Hematopoietic multipotent progenitor cell (in vitro differentiated cells): ENCODE measurements around the gene CHN2. TPM values are rescaled to one million over a fixed set of nuclear protein-coding genes. Genes with fewer than 3 reads are reported as not detected.

ENCODE experiments used
- DNase-seq, 3 donors: peaks; one replicate each; pipeline ENCODE4 v3.0.0-alpha.2; 2011 to 2015; ENCODE audit warnings: low read depth in 2 of 3, low spot score in 2 of 3
- total RNA-seq: library from RNA; depleted of rRNA; stranded (reverse); fragments of >200 nt; gene quantifications from one replicate; pipeline ENCODE4 v1.2.3, GENCODE V29; 2012

Gene CHN2
- total RNA-seq, result 6.7 TPM

DNA sequence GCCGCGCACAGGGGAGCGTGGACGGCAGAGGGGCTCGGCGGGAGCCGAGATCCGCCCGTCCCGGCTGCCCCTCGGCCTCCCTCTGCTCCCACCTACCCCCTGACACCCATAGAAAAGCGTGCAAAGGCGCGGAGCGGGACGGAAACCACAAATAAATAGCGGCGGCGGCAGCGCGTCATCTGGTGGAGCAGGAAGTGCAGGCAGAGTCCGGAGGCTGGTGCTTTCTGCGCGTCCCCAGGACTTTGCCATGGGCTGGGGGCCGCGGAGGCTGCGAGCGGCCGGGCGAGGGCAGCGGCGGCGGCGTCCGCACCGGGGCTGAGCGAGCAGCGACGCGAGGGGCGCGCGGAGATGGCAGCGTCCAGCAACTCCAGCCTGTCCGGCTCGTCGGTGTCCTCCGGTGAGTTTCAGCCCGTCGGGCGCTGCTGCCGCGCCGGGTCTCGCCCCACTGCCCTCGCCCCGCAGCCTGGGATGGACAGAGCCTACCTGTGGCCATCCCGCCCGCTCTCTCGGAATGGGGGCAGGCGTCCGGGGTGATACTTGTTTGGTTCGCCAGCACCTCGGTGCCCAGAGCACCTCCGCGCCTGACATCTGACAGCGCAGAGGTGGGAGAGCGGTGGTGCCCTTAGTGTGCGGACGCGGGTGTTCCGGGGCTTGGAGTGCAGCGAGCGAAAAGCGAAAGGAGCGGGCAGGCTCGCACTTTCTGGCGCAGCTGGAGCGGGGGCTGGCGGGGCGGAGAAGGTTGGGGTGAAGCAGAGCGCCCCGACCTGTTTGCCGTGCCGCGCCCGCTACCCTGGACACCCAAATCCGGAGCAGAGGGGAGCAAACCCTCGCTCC, at the start of gene CHN2:
Gene CHN2, plus strand, starts transcription at position 182 of the 834 bp plus-strand sequence.
- DNase-seq, result peak in 2 of 3 donors; percentile 77 to 79

DNA sequence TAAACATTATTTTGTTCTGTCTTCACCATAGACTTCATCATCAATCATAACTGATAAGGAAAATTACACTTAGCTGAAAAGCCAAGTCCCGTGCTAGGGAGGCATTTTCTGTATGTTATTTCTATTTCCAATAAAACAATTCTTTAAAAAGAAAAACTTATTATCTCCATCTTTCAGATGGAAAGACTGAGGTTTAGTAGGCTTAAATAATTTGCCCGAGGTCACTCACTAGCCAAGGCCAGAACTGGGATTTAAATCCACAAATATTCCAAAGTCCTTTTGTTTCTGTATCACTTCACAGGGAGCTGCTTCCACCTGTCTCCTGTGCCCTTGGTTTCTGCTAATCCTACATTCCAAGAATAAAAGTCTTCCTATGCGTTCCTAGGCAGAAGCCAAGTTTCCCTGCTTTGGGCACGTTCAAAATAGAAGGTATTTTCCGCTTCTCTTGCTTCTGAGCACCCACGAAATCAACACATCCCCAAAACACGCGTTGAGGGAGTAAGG, 49.0 kb upstream of the CHN2 start:
- DNase-seq, result no peak

DNA sequence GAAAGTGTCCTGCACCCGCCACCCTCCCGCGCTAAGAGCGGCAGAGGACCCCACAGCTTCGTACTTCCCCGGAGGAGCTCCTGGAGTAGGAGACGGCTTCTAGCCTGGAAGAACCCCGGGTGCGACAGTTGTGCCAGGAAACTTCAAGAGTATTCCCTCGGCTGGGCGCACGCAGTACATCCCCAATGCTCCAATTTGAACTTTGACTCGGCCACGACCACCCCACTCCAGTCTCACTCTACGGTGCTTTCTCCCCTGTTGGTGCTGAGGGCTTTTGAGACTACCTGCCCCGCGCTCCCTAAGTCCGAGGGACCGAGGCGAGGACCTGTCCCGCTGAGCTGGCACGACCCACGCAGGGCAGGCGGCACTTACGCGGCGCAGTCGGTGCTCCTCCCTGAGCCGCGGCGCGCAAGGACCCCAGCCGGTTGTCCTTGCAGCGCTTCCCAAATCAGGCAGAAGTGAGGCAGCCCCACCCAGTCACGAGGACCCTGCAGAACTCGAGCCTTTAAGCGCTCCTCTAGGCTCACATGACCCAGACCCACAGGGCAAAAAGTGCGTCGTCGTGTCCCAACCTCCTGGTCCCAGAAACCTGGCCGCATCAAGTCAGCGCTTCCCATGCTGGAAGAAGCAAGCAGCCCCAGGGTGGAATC, 48.4 kb upstream of the CHN2 start, which contains the start of gene CPVL:
Gene CPVL, minus strand, starts transcription at position 481 of the 650 bp plus-strand sequence. CDS start 25,476 bp downstream, outside the sequence.
- DNase-seq, result peak in 2 of 3 donors; percentile 54 to 55

DNA sequence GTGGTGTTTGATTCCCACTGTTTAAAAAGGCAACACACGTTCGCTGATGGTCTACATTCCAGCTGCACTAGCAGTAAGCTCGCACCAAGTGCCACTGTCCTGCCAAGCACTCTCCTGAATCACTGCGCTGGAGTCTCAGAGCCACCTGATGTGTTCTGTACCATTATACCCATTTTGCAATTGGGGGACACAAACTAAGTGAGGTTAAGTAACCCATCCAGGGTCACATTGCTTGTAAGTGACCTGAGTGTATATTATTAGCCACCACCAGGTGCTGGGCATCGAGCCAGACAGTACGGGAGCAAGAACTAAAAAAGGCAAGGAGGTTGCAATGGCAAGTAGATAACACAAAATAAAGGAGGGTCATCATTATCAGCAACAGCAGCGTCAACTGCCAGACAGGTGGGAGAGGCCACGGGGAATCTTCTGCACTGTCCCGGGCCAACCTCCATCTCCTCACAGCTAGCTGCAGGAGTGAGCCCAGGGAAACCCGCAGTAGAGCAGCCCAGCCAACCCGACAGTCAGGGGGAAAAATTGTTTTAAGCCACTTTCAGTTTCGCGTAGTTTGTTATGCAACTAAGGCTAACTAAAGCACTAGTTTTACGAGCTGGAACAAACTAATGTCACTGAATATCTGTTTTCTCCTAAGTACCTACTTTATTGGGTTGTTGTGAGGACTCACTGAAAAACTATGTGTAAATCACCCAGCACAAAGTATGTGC, 47.5 kb upstream of the CHN2 start:
- peak in 1 of 3 donors; percentile 40 for DNase-seq

DNA sequence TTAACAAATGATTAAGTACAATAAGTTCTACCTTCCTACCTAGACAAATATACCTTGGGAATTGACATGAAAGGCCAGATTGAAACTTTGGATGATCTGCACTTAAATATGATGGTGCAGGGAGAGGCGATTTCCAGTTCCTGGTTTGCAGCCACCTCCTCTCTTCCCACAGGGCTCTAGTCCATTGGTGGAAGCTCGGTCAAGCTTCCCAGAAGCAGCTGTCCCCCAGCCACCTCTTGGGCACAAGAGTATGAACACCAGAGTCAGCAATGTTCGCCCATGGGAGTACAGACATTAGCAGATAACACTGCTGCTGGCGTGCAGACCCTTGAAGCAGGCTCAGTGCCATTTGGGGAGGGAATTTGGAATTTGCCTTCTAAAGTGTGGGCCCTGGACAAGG, 46.8 kb upstream of the CHN2 start:
- no peak for DNase-seq

DNA sequence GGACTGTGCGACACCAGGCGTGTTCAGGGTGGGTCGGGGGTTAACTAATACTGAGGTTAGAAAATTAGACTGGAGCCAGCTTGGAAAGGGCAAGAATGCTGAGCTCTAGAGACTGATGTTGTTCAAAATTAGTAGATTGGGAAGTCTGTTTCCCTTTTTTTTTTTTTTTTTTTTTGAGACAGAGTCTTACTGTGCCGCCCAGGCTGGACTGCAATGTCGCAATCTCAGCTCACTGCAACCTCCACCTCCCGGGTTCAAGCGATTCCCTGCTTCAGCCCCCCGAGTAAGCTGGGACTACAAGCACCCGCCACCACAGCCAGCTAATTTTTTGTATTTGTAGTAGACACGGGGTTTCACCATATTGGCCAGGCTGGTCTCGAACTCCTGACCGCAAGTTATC, 45.5 kb upstream of the CHN2 start:
- no peak for DNase-seq

DNA sequence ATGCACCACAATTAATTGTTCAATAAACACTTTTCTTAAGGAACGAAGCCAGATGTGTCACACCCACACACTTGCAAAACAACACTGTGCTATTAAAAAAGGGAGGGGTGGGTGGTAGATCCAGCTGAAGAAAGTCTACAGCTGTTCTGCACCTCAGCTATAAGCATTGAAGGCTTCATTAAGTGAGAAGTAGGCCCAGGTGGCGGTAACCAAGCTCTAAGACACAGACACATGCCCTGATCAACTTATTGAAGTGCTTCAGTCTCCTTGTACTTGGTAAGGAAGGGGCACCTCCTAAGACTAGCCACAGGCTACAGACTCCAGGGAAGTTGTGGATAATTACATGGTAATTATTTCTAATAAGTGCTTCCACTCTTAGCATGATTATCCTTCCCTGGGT, 43.7 kb upstream of the CHN2 start:
- no peak for DNase-seq

DNA sequence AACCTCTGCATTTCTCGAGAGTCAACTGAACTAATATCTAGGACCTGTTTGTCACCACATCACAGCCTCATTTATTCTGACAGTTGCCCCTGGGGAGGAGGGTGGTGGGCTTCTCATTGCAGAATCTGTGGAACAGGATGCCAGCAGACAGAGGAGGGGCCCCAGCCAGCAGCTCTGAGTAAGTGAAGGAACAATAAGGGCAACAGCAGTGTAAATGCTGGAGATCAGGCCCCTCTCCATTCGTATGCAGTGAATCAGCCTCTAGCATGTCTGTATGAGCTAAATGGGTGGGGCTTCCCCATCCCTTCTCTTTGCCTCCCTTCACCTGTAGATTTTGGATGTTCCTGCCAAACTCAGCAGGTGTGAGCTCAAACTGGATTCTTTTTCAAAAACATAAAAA, 40.5 kb upstream of the CHN2 start:
- no peak for DNase-seq

DNA sequence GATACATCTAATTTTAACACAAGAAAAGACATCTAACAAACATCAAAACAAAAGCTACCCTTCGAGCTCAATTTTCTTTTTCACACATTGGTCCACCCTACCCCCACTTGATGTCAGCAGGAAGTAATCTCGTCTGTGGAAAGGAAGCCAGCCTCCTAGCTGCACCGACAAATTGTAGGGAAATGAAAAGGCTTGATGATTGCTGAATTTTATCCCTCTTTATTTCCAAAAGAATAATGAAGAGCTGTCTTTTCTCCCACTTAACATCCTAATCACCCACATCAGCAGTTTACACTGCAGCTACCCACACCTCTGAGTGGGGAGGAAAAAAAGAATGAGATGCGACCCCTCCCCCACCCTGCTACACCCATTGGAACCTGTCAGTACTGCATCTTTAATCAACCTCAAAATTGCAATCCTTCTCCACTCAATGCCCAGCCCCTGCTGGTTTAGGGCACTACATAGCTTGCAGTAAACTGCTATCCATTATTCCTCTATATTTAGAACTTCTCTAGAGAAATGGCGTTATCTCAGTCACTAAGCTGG, 37.6 kb upstream of the CHN2 start:
- DNase-seq, result peak in 1 of 3 donors; percentile 21

DNA sequence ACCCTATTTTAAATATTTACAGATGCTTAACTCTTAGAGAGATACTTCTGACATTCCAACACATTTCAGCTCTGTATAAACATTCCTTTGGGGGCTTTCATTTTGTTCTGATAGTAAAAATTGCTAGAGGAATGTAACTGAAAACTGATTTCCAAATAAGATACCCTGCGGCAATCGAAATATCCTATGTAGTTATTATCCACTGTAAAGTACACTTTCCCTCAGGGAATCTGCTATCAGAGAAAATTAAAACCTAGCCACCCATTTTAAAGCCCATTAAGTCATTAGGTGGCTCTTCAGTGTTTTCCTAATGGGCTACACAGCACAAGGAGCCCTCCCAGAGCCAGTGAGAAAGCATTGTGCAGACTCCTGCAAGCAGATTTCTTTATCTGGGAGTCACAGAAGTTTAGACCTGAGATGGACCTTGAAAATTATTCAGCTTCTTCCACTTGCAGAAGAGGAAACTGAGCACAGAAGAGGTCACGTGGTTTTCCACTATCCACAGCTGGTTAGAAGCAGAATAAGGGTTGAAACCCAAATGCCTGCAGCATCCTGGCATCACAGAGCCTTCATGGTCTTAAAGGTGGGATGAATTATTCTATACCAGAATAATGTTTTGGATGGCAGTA, 35.7 kb upstream of the CHN2 start:
- DNase-seq, result no peak

DNA sequence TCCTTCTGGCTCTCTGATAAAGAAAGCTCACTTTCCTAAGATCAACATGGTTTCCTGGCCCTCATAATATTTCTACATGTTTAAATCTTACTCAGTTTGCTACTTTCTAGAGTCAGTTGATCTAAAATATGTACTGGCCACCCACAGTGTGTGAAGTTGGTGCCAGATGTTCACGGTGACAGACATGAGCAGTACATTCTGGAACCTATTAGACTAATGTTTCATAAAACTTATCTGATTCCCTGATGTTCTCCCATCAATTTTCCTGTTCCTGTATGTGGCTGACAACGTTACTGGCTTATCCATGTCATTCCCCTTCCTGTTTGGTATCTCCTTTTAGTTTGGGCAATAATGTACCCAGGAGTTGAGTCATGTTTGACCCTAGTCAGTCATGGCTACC, 34.5 kb upstream of the CHN2 start:
- no peak for DNase-seq

DNA sequence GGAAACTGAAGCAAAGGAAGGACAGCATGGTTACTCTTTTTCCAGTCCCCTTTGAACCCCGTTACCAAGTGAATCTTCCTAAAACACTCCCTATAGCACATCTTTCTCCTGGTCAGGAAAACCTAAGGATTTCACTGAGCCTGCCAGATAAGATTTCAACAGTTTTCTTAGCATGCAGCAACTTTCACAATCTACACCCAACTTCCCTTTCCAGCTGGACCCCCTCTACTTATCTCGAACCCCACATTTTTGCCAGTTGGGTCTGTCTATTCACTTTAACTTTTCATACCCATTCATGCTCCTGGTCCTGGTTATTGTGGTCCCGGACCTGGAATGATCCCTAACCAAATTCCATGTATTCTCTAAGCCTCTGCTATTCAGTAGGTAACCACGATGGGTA, 33.3 kb upstream of the CHN2 start:
- DNase-seq, result peak in 1 of 3 donors; percentile 47

DNA sequence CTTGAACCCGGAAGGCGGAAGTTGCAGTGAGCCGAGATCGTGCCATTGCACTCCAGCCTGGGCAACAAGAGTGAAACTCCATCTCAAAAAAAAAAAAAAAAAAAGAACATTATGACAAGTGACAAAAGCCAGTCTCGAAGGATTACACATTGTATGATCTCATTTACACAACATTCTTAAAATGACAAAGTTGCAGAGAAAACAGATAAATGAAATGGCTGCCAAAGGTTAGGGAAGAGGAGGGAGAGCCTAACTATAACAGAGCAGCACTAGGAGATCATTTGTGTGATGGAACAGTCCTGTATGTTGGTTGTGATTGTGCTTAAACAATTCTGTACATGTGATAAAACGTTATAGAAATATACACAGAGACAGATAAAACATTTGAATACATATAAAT, 32.0 kb upstream of the CHN2 start:
- no peak for DNase-seq

DNA sequence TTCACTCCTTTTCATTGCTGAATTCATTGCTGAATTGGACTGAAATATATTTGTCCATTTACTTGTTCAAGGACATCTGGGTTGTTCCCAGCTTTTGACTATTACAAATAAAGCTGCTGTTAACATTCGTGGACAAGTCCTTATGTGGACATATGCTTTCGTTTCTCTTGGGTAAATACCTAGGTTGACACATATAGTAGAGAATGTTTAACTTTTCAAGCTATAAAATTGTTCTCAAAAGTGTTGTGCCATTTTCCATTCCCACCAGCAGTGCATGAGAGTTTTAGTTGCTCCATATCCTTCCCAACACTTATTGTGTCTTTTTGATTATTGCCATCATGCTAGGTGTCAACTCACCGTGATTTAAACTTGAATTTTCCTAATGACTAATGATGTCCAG, 30.7 kb upstream of the CHN2 start:
- DNase-seq, result no peak

DNA sequence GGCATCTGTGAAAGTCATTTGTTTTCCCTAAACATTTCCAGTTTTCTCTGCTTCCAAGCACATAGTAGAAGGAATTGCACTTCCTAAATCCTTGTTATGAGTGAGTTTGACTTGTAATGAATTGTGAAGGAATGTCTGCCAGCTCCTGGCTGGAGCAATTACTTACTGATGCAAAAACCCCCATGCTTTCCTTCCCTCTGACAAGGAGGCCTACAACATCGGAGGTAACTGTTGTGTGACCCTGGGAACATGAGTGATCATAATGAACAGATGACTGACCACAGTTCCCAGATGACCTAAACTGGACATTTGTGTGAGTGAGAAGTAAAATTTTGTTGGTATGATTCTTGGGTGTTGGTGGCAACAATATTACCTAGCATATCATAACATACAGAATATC, 26.9 kb upstream of the CHN2 start:
- no peak for DNase-seq

DNA sequence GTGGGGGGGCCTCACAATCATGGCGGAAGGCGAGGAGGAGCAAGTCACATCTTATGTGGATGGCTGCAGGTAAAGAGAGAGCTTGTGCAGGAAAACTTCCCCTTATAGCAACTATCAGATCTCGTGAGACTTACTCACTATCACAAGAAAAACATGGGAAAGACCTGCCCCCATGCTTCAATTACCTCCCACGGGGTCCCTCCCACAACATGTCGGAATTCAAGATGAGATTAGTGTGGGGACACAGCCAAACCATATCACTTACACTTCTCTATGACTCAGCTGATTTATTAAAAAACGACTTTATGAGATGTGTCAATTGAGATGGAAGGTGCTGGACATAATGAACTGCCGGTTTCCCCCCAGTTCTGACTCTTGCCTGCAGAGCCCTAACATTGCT, 23.8 kb upstream of the CHN2 start:
- no peak for DNase-seq

DNA sequence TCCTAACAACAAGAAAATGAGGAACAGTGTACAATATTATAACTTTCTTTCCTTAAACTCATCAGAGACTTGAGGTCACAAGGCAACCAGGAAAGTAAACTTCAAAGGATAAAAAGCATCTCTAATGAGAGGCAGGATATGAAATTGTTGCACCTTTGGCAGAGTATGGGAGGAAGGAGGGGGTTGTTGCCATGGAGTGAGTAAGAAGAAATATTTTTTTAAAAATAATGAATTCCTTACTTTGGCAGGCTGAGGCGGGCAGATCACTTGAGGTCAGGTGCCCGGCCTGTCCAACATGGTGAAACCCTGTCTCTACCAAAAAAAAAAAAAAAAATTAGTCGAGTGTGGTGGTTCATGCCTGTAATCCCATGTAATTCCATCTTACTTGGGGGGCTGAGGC, 21.1 kb upstream of the CHN2 start:
- DNase-seq, result no peak

DNA sequence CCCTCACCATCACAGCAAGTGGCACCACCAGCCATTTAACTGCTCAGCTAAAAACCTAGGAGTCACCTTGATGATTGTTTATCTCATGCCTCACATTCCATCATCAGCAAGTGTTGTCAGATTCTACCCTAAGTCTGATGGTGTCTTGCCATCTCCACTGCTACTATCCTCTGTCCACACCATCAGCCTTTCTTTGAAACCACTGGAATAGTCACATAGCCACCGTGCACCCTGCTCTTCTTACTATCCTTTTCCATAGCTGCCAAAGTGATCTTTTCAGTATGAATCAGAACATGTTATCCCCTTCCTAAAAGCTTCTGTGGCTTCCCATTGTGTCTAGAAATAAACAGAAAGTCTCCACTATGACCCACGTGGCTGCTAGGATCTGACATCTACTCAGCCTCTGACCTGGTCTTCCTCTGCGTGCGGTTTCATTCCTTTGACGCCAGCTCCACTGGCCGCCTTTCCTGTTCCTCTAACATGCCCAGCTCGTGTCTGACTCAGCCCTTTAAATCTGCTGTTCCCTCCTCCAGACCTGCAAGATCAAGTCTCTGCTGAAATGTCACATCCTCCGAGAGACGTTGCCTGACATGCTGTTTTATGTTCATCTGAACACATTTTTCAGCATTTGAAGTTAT, 16.5 kb upstream of the CHN2 start:
- DNase-seq, result peak in 2 of 3 donors; percentile 73 to 76

DNA sequence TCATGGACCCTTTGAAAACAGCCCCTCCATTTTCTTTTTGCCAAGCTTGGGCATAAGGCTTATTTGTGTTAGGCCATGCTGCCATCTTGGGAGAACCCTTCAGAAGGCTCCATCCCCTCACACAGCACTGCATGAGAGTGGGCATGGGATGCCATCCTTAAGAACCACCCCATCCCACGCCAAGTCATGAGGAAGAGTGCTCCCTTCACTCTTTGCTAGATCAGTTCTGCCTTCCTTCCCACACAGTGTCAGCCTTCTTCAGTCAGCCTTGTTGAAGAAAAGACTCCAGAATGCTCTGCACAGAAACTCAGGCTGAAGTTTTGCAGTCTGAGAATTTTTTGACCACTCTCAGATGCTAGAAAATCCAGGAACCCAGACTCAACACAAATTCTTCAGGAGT, 15.5 kb upstream of the CHN2 start:
- no peak for DNase-seq

DNA sequence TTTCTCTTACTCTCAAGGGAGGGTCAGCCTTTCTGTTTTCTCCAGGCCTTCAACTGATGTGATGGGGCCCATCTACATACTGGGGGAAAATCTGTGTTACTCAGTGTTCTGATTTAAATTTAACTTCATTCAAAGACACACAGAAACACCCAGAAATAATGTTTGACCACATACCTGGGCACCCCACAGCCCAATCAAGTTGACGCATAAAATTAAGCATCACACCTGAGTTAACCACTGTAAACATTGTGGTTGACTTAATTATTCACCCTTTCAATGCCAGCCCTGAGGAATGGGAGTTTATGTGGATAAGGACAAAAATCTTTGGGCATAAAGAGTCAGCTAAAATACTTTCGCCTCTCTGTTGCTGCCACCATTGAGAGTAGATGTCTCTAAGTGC, 10.0 kb upstream of the CHN2 start:
- no peak for DNase-seq
